Prostate gland (tissue), 2 donors: Measurements from ENCODE around the gene HDLBP. TPM values are rescaled to one million over a fixed set of nuclear protein-coding genes. Genes with fewer than 3 reads are reported as not detected.

Experiments
- DNase-seq: peaks from one replicate; pipeline ENCODE4 v3.0.0-alpha.2; 2019; ENCODE audit warnings: low spot score
- H3K27ac ChIP-seq, 2 donors: fragments of 200-600 bp; sonication (generic); 2 replicates each; pipeline ENCODE4 v1.5.1; 2017 to 2019
- H3K27me3 ChIP-seq: fragments of 200-600 bp; sonication (generic); replicated peaks from 2 replicates; pipeline ENCODE4 v1.5.1; 2019; ENCODE audit not compliant: insufficient read depth
- H3K36me3 ChIP-seq, 2 donors: fragments of 200-600 bp; sonication (generic); 1 replicate in 1 of 2; 2 replicates in 1 of 2; pipeline versions ENCODE4 v1.5.1 to v1.8.1; 2017 to 2019
- H3K4me1 ChIP-seq: fragments of 200-600 bp; sonication (generic); replicated peaks from 2 replicates; pipeline ENCODE4 v1.5.1; 2019
- H3K4me3 ChIP-seq, 2 donors: fragments of 200-600 bp; sonication (generic); 2 replicates each; pipeline ENCODE4 v1.5.1; 2017 to 2019
- H3K9me3 ChIP-seq: fragments of 200-600 bp; sonication (generic); 2 replicates; pipeline ENCODE4 v1.5.1; 2017
- CTCF ChIP-seq, 4 experiments: fragments of 200-600 bp in 2 of 4; fragments of 450-650 bp in 2 of 4; sonication (generic) in 2 of 4; IDR thresholded peaks; 1 replicate in 3 of 4; 2 replicates in 1 of 4; pipeline ENCODE4 v1.5.1; 2016 to 2019; ENCODE audit warnings: antibody characterized with exemption in 4 of 4, mild to moderate bottlenecking in 2 of 4, moderate library complexity in 2 of 4
- POLR2A ChIP-seq: fragments of 450-650 bp; IDR thresholded peaks from one replicate; pipeline ENCODE4 v1.6.1; 2016; ENCODE audit warnings: antibody characterized with exemption, mild to moderate bottlenecking
- POLR2AphosphoS5 ChIP-seq: sonication (generic); formaldehyde crosslinking; IDR thresholded peaks from one replicate; pipeline ENCODE4 v1.6.1; 2017; ENCODE audit warnings: antibody characterized with exemption
- WGBS: methylation state at CpG from one replicate; pipeline ENCODE4 v1.1.5; 2018; 5-methylcytosine and 5-hydroxymethylcytosine counted together
- intact Hi-C: fragments of 100-400 bp; cut with DNase I; formaldehyde crosslinking; loops from one replicate; pipeline ENCODE4 v1.14.2; 2022
- total RNA-seq, 2 donors: library from RNA; depleted of rRNA; stranded (reverse); fragments of >200 nt; gene quantifications; one replicate each; pipeline ENCODE4 v1.1.0, GENCODE V29; 2016

HDLBP gene
- total RNA-seq, 2 donors from 2014 or later, result 529 to 612 TPM

- intact Hi-C loops, result no loop called here
- no peak for DNase-seq
- WGBS, result 79% methylated on average over 11 of the region's 11 CpGs
Measured at GRCh38 chr2:241257419-241258032, 57.9 kb downstream of the HDLBP start.

GRCh38 chr2:241256168-241256545 lies 59.3 kb downstream of the HDLBP start:
- no peaks in the 10 kb centered on the region for H3K9me3 ChIP-seq
- 70% methylated on average over 11 of the region's 11 CpGs for WGBS
- no peak for DNase-seq
- H3K4me1 ChIP-seq, result no peaks in the 10 kb centered on the region
- H3K27ac ChIP-seq, result no peak overlapping the region
- intact Hi-C loops, result no loop called here
- H3K36me3 ChIP-seq, result peaks cover 31 to 52% of the 10 kb centered on the region in 2 donors
- H3K27me3 ChIP-seq, result no peaks in the 10 kb centered on the region
- TF ChIP-seq POLR2A, result no peak
- no peak for TF ChIP-seq CTCF (IDR thresholded peaks at IDR 0.05)
- no peak for TF ChIP-seq POLR2AphosphoS5
- no peak overlapping the region for H3K4me3 ChIP-seq

More at GRCh38 chr2:241257419-241258032, 57.9 kb downstream of the HDLBP start:
- Histone ChIP-seq H3K9me3 (no peaks in the 10 kb centered on the region), H3K27ac (no peak overlapping the region), H3K4me1 (no peaks in the 10 kb centered on the region), H3K36me3 (peaks cover 43 to 50% of the 10 kb centered on the region in 2 donors), H3K4me3 (no peak overlapping the region), H3K27me3 (no peaks in the 10 kb centered on the region)
- no peak for TF ChIP-seq POLR2A
- TF ChIP-seq CTCF (IDR thresholded peaks at IDR 0.05), result no peak
- no peak for TF ChIP-seq POLR2AphosphoS5

DNA sequence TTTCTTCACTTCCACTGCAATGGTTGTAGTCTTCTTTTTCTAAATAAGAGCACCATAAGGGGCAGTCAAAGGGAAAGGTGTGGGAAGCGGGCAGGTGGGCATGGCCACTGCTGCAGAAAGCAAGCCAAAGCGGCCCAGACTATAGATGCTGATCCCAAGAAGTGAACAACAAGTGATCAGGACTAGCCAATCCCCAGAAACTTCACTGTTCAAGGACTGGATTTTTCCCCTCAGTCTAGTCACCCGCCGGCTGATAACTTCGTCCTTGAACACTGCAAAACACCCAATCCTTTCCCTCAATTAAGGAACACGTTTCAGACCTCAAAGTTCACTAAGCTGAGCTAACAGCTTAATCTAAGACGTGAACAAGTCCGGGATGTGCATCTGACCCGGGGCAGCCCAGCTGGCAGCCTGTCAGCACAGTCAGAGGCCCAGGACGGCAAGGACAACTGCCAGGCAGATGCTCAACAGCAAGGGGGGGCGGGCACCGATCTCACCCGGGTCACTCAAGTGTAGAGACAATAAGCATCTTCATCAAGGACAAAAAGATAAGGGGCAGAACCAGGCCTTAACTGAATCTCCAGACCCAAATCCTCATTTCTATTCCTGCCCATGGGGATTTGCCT lies 59.8 kb downstream of the HDLBP start:
- Histone ChIP-seq H3K4me1 (no peaks in the 10 kb centered on the region), H3K4me3 (no peak overlapping the region), H3K27ac (no peak overlapping the region), H3K36me3 (peaks cover 31 to 57% of the 10 kb centered on the region in 2 donors), H3K27me3 (no peaks in the 10 kb centered on the region), H3K9me3 (no peaks in the 10 kb centered on the region)
- intact Hi-C loops, result no loop called here
- DNase-seq, result no peak
- TF ChIP-seq POLR2AphosphoS5 (no peak), POLR2A (no peak), CTCF (IDR thresholded peaks at IDR 0.05) (no peak)
- 77% methylated on average over 13 of the region's 13 CpGs for WGBS

GRCh38 chr2:241254904-241255351 lies 60.5 kb downstream of the HDLBP start:
- no peaks in the 10 kb centered on the region for H3K9me3 ChIP-seq
- no peaks in the 10 kb centered on the region for H3K27me3 ChIP-seq
- DNase-seq, result no peak
- no peaks in the 10 kb centered on the region for H3K4me1 ChIP-seq
- H3K36me3 ChIP-seq, result peaks cover 31 to 64% of the 10 kb centered on the region in 2 donors
- no peak for TF ChIP-seq POLR2AphosphoS5
- no peak for TF ChIP-seq POLR2A
- TF ChIP-seq CTCF (IDR thresholded peaks at IDR 0.05), result no peak
- no peak overlapping the region for H3K4me3 ChIP-seq
- intact Hi-C loops, result no loop called here
- 89% methylated on average over 10 of the region's 10 CpGs for WGBS
- no peak overlapping the region for H3K27ac ChIP-seq
